H9 (cell line): ENCODE measurements around the gene HAGHL. TPM values are rescaled to one million over a fixed set of nuclear protein-coding genes. Genes with fewer than 3 reads are reported as not detected.

ENCODE experiments used
- DNase-seq: peaks from one replicate; pipeline ENCODE4 v3.0.0-alpha.2; 2017
- H2AFZ ChIP-seq: one replicate; pipeline ENCODE4 v1.6.1; 2013; ENCODE audit warnings: mild to moderate bottlenecking, low read length, control low read depth, moderate library complexity
- H2AK5ac ChIP-seq: 2 replicates; pipeline ENCODE4 v1.6.1; 2013; ENCODE audit warnings: low read length, control low read depth, mixed read lengths; ENCODE audit not compliant: insufficient read length
- H2BK120ac ChIP-seq: one replicate; pipeline ENCODE4 v1.6.1; 2013; ENCODE audit warnings: low read depth, mild to moderate bottlenecking, low read length, control low read depth, inconsistent platforms; ENCODE audit not compliant: poor library complexity, severe bottlenecking
- H2BK12ac ChIP-seq: 2 replicates; pipeline ENCODE4 v1.6.1; 2013; ENCODE audit warnings: low read length, control low read depth, mixed read lengths, low read depth; ENCODE audit not compliant: insufficient read length
- H2BK15ac ChIP-seq: 2 replicates; pipeline ENCODE4 v1.6.1; 2013; ENCODE audit warnings: low read depth, low read length, control low read depth
- H2BK20ac ChIP-seq: one replicate; pipeline ENCODE4 v1.6.1; 2013; ENCODE audit warnings: low read depth, mild to moderate bottlenecking, low read length, control low read depth, inconsistent platforms; ENCODE audit not compliant: poor library complexity, severe bottlenecking
- H2BK5ac ChIP-seq: 2 replicates; pipeline ENCODE4 v1.6.1; 2013; ENCODE audit warnings: low read length, control low read depth, mixed read lengths; ENCODE audit not compliant: insufficient read length
- H3K14ac ChIP-seq: 2 replicates; pipeline ENCODE4 v1.6.1; 2013; ENCODE audit warnings: low read length, control low read depth; ENCODE audit not compliant: insufficient read depth
- H3K18ac ChIP-seq: 2 replicates; pipeline ENCODE4 v1.6.1; 2013; ENCODE audit warnings: low read depth, mild to moderate bottlenecking, mixed read lengths, low read length, control low read depth; ENCODE audit not compliant: insufficient read length
- H3K23ac ChIP-seq: 2 replicates; pipeline ENCODE4 v1.6.1; 2013; ENCODE audit warnings: low read length, control low read depth, mixed read lengths, low read depth; ENCODE audit not compliant: insufficient read length
- H3K23me2 ChIP-seq: 2 replicates; pipeline ENCODE4 v1.6.1; 2013; ENCODE audit warnings: low read depth, mild to moderate bottlenecking, mixed read lengths, low read length, control low read depth; ENCODE audit not compliant: insufficient read length, poor library complexity, severe bottlenecking
- H3K27ac ChIP-seq: 2 replicates; pipeline ENCODE4 v1.5.1; 2013; ENCODE audit warnings: low read length, control low read depth, mixed read lengths, low read depth; ENCODE audit not compliant: insufficient read length
- H3K27me3 ChIP-seq: 2 replicates; pipeline ENCODE4 v1.6.1; 2013; ENCODE audit warnings: low read length, control low read depth, inconsistent platforms; ENCODE audit not compliant: insufficient read depth
- H3K4ac ChIP-seq: 2 replicates; pipeline ENCODE4 v1.6.1; 2013; ENCODE audit warnings: low read depth, mild to moderate bottlenecking, control low read depth, inconsistent platforms, low read length, moderate library complexity
- H3K4me1 ChIP-seq: 2 replicates; pipeline ENCODE4 v1.6.1; 2013; ENCODE audit warnings: low read length, control low read depth, inconsistent platforms; ENCODE audit not compliant: insufficient read depth
- H3K4me2 ChIP-seq: 2 replicates; pipeline ENCODE4 v1.6.1; 2013; ENCODE audit warnings: low read length, control low read depth, mixed read lengths; ENCODE audit not compliant: insufficient read length, insufficient read depth
- H3K56ac ChIP-seq: 2 replicates; pipeline ENCODE4 v1.6.1; 2013; ENCODE audit warnings: low read depth, mild to moderate bottlenecking, mixed read lengths, low read length, control low read depth; ENCODE audit not compliant: insufficient read length
- H3K79me1 ChIP-seq: 2 replicates; pipeline ENCODE4 v1.6.1; 2013; ENCODE audit warnings: low read depth, mild to moderate bottlenecking, moderate library complexity, low read length, control low read depth, inconsistent platforms; ENCODE audit not compliant: insufficient read depth, poor library complexity, severe bottlenecking
- H3K79me2 ChIP-seq: 2 replicates; pipeline ENCODE4 v1.6.1; 2013; ENCODE audit warnings: low read length, control low read depth, inconsistent platforms; ENCODE audit not compliant: insufficient read depth
- H3K9ac ChIP-seq: 2 replicates; pipeline ENCODE4 v1.6.1; 2013; ENCODE audit warnings: low read length, control low read depth, mixed read lengths; ENCODE audit not compliant: insufficient read length; ENCODE audit errors: extremely low read depth
- H3K9me3 ChIP-seq: one replicate; pipeline ENCODE4 v1.6.1; 2013; ENCODE audit warnings: low read depth, low read length, inconsistent platforms; ENCODE audit not compliant: control insufficient read depth
- H3T11ph ChIP-seq: one replicate; pipeline ENCODE4 v1.6.1; 2013; ENCODE audit warnings: mild to moderate bottlenecking, low read length, control low read depth, inconsistent platforms
- H4K20me1 ChIP-seq: one replicate; pipeline ENCODE4 v1.6.1; 2013; ENCODE audit not compliant: control insufficient read depth, insufficient read length, insufficient read depth
- H4K5ac ChIP-seq: 2 replicates; pipeline ENCODE4 v1.6.1; 2013; ENCODE audit warnings: low read depth, mild to moderate bottlenecking, mixed read lengths, low read length, control low read depth; ENCODE audit not compliant: insufficient read length
- H4K8ac ChIP-seq: replicated peaks from 2 replicates; pipeline ENCODE4 v1.6.1; 2013; ENCODE audit warnings: low read length, control low read depth, mixed read lengths, low read depth; ENCODE audit not compliant: insufficient read length
- H4K91ac ChIP-seq: 2 replicates; pipeline ENCODE4 v1.6.1; 2013; ENCODE audit warnings: low read depth, mild to moderate bottlenecking, moderate library complexity, mixed read lengths, low read length, control low read depth; ENCODE audit not compliant: insufficient read length
- H3K27ac Mint-ChIP-seq, 3 experiments: 2 replicates in 2 of 3; 3 replicates in 1 of 3; pipeline ENCODE4 v1.8.0; 2020 to 2021; ENCODE audit warnings: mixed read lengths in 3 of 3, mild to moderate bottlenecking in 1 of 3, moderate library complexity in 1 of 3
- H3K27me3 Mint-ChIP-seq: 2 replicates; pipeline ENCODE4 v1.8.0; 2021; ENCODE audit warnings: low read depth, mild to moderate bottlenecking, moderate library complexity, mixed read lengths
- H3K36me3 Mint-ChIP-seq, 3 experiments: 2 replicates in 2 of 3; 3 replicates in 1 of 3; pipeline ENCODE4 v1.8.0; 2020 to 2021; ENCODE audit warnings: low read depth in 3 of 3, mixed read lengths in 3 of 3; ENCODE audit not compliant: insufficient read depth in 1 of 3
- H3K4me1 Mint-ChIP-seq, 2 experiments: 2 replicates each; pipeline ENCODE4 v1.8.0; 2020; ENCODE audit warnings: mixed read lengths in 2 of 2
- H3K4me3 Mint-ChIP-seq, 2 experiments: 2 replicates in 1 of 2; 3 replicates in 1 of 2; pipeline ENCODE4 v1.8.0; 2020 to 2021; ENCODE audit warnings: mild to moderate bottlenecking in 2 of 2, mixed read lengths in 2 of 2, moderate library complexity in 1 of 2
- H3K9me3 Mint-ChIP-seq, 2 experiments: 2 replicates in 1 of 2; 3 replicates in 1 of 2; pipeline ENCODE4 v1.8.0; 2020; ENCODE audit warnings: mild to moderate bottlenecking in 2 of 2, mixed read lengths in 2 of 2, moderate library complexity in 1 of 2
- WGBS: extraction: QIAGEN DNeasy Blood & Tissue Kit; methylation state at CpG from one replicate; pipeline ENCODE4 v1.1.7; 2013; ENCODE audit warnings: missing lambda C conversion rate, low lambda C conversion rate, mixed read lengths; ENCODE audit not compliant: insufficient read length; ENCODE audit errors: extremely low coverage; 5-methylcytosine and 5-hydroxymethylcytosine counted together
- total RNA-seq: library from RNA; stranded (reverse); gene quantifications from 2 replicates; pipeline ENCODE4 v1.2.1, GENCODE V29; 2021
- TF ChIP-seq, protein P1 (sequence below): fragments of 200-600 bp; sonication (generic); conservative IDR thresholded peaks from 3 replicates; pipeline ENCODE4 v1.8.0; 2021; ENCODE audit warnings: antibody characterized with exemption, mild to moderate bottlenecking

Gene HAGHL
- total RNA-seq, 1 experiment from 2014 or later: 25.2 TPM

DNA sequence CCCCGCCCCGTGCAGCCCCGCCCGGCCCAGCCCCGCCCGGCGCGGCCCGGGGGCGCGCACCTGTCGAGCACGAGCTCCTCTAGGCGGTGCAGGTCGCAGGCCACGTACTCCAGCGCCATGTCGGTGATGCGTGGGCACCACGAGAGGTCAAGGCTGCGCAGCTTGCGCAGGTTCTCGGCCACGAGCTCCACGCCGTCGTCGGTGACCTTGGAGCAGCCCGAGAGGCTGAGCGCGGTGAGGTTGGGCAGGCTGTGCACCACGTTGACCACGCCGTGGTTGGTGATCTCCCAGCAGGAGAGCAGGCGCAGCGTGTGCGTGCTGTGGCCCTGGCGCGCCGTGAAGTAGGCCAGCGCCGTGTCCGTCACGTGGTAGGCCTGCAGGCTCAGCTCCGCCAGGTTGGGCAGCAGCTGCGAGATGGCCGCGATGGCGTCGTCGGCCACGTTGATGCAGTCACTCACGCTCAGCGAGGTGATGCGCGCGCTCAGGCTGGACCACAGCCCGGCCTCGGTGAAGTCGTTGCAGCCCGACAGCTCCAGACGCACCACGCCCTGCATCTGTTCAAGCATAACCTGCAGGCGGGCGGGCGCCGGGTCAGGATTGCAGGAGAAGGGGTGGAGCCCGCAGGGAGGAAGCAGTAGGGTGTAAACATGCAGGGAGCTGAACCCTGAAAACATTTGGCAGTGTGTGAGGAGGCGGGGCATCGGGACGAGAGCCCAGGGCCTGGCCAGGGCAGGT is 31.4 kb upstream of the HAGHL start:
- H4K20me1 ChIP-seq: no peaks in the 10 kb centered on the region
- no peak overlapping the region for H3K9ac ChIP-seq
- H3T11ph ChIP-seq: no peak overlapping the region
- no peak overlapping the region for H2BK5ac ChIP-seq
- no peak overlapping the region for H3K23ac ChIP-seq
- H2AFZ ChIP-seq: no peak overlapping the region
- no peaks in the 10 kb centered on the region for H3K79me2 ChIP-seq
- H3K23me2 ChIP-seq: peaks cover 16% of the 10 kb centered on the region
- no peak overlapping the region for H3K56ac ChIP-seq
- no peak overlapping the region for H3K4ac ChIP-seq
- H2BK12ac ChIP-seq: no peak overlapping the region
- no peak overlapping the region for H3K27ac Mint-ChIP-seq
- no peaks in the 10 kb centered on the region for H3K79me1 ChIP-seq
- peak overlapping the region; percentile 56 for H3K4me2 ChIP-seq
- peak overlapping the region; percentile 1 for H3K18ac ChIP-seq
- no peak overlapping the region for H4K5ac ChIP-seq
- H3K14ac ChIP-seq: no peak overlapping the region
- no peaks in the 10 kb centered on the region for H3K36me3 Mint-ChIP-seq
- H3K9me3 Mint-ChIP-seq: no peaks in the 10 kb centered on the region; a peak in 1 of 5 replicates
- H3K9me3 ChIP-seq: no peaks in the 10 kb centered on the region
- H3K27me3 ChIP-seq: peaks cover 21% of the 10 kb centered on the region
- H3K4me3 Mint-ChIP-seq: peak overlapping the region; percentile 59 to 79
- no peak overlapping the region for H2AK5ac ChIP-seq
- DNase-seq: peak; percentile 62
- WGBS: no CpG with 5 or more reads among the region's 71 CpGs
- TF ChIP-seq, protein P1, sequence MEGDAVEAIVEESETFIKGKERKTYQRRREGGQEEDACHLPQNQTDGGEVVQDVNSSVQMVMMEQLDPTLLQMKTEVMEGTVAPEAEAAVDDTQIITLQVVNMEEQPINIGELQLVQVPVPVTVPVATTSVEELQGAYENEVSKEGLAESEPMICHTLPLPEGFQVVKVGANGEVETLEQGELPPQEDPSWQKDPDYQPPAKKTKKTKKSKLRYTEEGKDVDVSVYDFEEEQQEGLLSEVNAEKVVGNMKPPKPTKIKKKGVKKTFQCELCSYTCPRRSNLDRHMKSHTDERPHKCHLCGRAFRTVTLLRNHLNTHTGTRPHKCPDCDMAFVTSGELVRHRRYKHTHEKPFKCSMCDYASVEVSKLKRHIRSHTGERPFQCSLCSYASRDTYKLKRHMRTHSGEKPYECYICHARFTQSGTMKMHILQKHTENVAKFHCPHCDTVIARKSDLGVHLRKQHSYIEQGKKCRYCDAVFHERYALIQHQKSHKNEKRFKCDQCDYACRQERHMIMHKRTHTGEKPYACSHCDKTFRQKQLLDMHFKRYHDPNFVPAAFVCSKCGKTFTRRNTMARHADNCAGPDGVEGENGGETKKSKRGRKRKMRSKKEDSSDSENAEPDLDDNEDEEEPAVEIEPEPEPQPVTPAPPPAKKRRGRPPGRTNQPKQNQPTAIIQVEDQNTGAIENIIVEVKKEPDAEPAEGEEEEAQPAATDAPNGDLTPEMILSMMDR: no peak
- H2BK15ac ChIP-seq: no peak overlapping the region
- H2BK120ac ChIP-seq: no peak overlapping the region
- H2BK20ac ChIP-seq: no peak overlapping the region
- H3K27me3 Mint-ChIP-seq: peaks cover 92% of the 10 kb centered on the region
- H4K91ac ChIP-seq: no peak overlapping the region
- peaks cover 0 to 9% of the 10 kb centered on the region in 2 experiments; a peak in 2 of 4 replicates for H3K4me1 Mint-ChIP-seq
- no peak overlapping the region for H3K27ac ChIP-seq
- no peak overlapping the region for H4K8ac ChIP-seq
- no peaks in the 10 kb centered on the region for H3K4me1 ChIP-seq
